GM19468 (cell line): ENCODE measurements around the gene RNF44.
"Not testable (repeated sequence)": the region's sequence is repeated elsewhere in the genome, so short reads cannot be mapped to it uniquely, and the experiment has no call there.

Experiments
- ATAC-seq: cut with Tn5 transposase; IDR thresholded peaks from one replicate; pipeline ENCODE4 v1.9.1; 2021; ENCODE audit warnings: mild to moderate bottlenecking, moderate library complexity, moderate number of reproducible peaks; ENCODE audit not compliant: unreplicated experiment; ENCODE audit errors: extremely low read depth

Gene RNF44

DNA sequence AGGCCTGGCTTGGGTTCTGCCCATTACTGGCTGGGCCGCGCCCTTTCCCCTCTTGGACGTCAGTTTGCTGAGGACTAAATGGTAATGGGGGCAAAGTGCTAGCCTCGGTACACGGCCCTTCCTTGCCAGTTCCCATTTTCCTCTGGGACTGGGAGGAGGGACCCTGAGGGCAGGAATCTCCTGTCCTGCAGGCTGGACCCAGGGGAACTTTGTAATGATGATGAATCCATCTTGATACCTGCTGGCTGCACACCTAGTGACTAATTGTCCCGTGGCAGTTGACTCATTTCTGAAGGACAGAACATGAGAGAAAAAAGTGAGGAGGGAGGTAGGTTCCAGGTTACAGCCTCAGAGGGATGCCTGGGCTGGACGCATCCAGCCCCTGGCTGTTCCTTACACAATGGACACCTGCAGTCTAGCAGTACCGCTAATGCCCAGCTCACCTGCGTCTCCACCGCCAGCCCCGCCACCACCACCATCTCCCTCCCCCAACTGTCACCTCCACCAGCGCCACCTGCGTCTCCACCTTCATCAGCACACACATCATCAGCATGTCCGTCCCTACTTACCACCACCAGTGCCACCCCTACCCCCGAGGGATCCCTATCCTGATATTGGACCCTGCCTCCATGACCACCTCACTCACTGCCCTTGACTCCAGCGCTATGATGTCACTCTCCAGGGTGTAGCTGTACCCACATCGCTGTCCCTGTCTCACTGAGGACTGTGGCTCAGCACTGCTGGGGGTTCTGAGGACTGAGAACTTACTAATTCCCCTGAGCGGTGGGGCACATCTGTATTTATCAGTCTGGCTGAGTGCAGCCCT is 16.3 kb upstream of the RNF44 start:
- ATAC-seq = no peak

DNA sequence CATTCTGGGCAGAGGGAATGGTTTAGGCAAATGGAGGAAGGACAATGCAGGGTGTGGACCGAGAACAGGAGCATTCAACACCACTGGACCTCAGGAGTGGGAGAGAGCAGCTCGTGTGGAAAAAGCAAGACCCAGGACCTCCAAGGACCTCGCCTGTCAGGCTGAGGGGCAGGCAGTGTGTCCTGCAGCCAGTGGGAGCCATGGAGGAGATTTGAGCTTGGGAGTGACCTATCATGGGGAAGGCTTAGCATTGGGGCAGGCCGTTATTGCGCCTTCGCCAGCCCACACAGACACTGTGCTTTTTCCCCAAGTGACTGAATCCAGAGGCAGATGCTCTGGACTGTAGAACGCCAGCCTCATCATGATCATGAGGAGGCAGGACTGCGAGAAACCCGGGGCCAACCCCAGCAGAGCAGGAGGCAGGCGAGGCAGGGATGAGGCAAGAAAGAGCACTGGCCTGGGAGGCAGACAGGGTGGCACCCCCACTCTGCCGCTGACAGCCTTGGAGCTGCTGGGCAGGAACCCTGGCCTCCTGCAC is 15.2 kb upstream of the RNF44 start:
- no peak for ATAC-seq

DNA sequence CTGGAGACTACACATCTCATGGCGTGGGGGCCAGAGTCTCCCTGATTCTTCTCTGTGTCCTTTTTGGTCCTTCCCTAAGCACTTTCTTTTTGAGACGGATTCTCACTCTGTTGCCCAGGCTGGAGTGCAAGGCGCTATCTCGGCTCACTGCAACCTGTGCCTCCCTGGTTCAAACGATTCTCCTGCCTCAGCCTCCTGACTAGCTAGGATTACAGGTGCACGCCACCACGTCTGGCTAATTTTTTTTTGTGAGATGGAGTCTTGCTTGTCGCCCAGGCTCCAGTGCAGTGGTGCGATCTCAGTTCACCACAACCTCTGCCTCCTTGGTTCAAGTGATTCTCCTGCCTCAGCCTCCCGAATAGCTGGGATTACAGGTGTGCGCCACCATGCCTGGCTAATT is 13.7 kb upstream of the RNF44 start:
- not testable (repeated sequence) for ATAC-seq

DNA sequence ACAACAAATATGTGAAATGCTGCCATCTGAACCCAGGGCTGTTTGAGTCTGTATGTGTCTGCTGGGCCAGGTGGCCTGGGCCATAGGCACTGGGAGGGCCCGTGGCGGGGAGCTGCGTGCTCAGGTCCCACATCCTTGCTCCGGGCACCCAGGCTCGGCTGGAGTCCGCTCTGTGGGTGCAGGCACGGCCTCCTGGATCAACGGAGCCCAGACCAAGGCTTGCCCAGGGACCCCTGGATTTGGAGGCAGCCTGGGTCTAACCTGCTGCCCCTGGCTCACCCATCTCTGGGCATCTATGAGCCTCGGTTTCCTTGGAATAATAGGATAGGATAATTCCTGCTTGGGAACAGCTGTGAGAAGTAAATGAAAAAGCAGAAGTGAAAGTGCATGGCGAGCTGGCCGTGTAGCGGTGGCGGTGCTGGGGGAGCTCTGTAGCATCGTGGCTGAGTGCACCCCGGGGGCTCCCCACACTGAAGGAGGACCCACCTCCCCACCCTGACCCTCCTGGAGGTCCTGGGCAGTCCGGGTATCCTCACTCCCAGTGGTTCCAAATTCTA is 13.2 kb upstream of the RNF44 start:
- no peak for ATAC-seq

DNA sequence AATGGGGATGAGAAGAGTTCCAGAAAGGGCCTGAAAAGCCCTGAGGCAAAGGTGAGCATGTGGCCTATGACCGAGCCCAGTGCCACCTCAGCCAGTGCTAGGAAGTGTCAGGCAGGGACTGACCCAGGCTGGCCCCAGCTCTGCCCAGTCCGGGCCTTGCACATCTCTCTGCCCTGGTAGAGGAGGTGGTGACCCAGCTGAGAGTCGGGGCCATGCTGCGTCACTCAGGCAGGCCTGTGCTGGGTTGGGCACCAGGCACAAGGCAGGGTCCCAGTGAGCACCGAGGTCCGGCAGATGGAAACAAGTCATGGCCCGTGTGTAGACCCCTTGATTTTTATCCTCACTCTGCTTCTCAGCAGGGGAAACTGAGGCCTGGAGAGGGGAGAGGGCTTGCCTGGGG is 12.7 kb upstream of the RNF44 start:
- ATAC-seq = no peak

DNA sequence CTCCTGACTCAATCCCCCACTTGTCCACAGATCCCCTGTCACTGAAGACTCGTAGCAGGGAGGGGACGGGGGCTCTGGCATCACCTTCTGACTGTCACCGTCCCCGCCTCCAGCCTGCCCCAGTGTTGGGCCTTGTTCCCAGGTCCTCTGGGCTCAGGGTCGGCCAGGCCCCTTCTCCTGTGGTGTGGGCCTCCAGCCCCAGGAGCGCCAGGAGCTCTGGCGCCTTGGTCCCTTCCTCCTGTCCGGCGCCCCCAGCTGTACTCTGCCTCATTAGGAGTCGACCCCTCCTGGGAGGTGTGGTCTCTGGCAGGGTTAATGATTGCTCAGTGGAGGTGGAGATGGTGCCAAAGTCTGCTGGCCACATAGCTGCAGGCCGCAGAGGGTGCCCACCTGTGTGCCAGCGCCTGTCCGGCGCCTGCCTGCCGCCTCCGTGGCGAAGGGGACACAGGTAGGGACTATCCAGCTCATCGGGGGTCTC is 11.8 kb upstream of the RNF44 start, which contains the start of gene CDHR2:
TSS of gene CDHR2 (plus strand) at position 376 of the 478 bp plus-strand sequence. CDS start 16,011 bp downstream, outside the sequence.
- ATAC-seq = no peak

DNA sequence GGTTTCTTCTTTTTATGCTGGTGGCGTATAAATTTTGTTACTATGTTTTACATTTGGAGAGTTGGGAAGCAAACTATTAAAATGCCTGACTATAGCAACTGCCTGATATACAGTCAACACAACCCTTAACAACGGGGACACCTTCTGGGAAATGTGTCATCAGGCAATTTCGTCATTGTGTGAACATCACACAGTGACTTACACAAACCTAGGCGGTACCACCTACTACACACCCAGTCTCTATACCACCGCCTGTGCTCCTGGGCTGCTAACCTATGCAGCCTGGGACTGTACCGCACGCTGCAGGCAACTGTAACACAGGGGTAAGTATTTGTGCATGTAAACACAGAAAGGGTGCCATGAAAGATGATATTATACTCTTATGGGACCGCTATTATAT is 10.6 kb upstream of the RNF44 start:
- ATAC-seq = no peak

DNA sequence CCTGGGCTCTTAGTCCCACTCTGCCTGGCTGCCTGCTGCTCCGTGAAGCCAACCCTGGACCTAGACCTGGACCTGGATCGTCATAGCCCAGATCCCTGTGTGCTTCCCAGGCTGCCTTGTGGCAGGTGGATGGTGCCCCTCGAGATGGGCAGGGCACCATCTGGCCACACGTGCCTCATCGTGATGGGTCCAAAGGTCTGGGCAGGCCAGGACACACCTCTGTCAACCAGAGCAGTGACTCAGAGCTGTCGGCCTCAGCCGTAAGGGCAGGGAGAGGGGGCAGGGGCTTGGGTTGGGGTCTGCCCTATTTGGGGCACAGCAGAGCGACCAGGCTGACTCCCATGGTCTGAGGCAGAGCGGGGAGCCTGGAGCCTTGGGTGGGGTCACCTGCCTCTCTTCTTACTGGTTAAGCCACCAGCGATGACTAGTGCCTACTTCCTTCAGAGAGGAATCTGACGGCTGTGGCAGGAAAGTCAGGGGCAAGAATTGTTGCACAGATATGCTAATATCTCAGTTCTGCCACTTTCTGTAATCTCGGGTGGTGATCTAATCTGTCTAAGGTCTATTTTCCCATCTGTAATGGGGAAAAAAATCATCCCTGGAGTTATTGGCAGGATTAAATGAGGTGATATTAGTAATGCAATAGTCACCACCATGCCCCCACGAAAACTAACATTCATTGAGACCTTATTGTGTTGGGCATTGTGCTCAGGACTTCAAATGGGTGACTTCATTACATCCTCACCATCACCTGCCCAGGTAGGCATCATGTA is 8.7 kb upstream of the RNF44 start:
- no peak for ATAC-seq

DNA sequence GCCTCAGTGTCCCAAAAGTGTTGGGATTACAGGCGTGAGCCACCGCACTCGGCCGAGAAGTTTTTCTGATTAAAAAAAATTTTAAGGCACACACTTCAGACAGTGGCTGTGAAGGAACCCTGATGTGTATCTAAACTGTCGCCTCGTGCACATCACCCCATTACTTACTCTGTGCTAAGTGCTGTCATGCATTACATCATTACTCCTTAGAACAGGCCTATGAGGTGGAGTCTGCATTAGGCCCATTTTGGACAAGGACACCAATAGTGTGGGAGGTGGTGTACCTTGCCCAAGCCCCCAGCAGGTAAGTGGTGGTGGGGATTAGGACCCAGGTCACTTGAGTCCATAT is 8.2 kb upstream of the RNF44 start:
- ATAC-seq = no peak

DNA sequence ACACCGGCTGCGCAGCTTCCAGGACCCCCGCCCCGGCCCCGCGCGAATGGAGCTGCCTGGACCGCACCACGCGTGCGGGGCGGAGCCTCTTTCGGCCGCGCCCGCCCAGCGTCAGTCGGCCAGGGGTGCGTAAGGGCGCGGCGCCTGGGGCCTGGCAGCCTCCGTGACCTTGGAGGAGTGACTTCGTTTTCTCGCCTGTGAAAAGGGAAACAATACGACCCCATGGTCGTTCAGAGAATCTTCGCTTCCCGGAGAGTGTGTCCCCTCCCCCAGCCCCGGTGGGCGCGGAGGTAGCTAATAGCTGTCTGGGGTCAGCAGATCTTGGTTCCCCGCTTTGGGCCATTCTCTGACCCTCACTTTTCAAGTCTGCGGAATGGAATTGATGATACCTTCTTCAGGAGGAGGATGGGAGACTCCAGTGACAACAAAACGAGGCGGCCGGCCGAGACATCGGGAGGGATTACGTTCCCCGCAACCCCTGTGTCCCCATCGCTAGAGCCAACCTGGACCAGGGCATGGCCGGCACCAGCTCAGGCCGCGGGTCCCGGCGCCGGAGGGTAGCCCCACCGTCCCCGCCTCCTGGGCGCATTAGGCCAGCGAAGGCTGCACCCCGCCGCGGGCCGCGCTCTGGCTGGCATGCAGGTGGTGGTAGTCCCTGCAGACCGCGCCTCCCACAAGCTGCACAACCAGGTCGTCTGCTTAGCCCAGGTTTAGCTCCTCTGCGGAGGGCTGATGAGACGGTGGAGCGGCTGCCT is 6.4 kb upstream of the RNF44 start:
- no peak for ATAC-seq

DNA sequence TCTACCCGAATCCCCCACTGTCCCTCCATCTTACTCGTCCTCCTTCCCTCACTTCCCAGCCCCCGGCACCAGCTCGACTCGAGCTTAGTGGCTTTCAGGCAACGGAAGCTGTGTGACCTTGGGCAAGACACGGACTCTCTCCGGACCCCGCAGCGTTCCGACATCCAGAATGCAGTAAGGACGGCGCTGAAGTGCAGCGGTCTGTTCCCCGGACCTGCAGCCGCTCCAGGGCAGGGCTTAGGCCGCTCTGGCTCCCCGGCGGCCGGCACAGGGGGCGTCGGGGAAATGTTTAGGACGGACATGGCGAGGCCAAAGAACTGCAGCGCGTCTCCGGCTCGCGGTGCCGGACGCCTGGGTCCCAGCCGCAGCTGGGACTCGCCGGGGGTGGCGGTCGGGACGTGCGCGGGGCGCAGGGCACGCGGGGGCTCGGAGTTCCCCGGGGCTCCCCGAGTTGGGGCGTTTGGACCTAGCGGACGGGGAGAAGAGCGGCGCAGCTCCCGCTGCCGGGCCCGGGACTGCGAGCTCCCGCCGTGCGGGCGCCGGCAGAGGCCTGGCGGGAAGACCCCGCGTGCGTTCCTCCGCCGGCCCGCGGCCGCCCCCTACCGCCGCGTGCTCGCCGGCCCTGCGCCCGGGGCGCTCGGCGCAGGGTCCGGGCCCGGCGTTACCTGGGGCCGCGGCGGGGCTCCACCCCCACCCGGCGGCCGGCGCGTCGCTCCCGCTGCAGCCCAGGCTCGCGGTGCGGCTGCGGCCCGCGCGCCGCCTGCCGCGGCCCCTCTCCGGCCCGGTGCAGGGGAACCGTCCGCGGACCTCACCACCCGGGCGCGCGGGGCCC is 5.6 kb upstream of the RNF44 start:
- no peak for ATAC-seq

DNA sequence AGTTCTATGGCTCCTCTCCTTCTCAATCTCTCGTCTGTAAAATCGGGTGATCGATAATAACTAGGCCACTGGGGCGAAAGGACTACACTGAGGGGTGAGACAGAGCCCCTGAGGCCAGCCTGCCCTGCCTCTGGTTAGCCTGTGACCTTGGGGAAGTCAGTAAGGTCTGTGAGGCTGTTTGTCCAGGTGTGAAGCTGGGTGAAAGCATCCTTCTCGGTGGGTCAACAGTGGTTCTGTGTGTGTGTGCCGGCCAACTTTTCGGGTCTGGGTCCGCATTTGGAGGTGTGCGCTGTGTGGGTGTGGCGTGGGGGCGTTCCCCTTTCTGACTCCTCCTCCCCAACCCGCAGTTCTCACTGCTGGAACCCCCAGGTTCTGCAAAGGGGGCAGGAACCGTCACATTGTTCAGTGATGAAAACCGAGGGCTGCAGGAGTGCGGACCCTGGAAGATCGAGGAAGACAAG is 5.0 kb upstream of the RNF44 start:
- ATAC-seq = no peak

DNA sequence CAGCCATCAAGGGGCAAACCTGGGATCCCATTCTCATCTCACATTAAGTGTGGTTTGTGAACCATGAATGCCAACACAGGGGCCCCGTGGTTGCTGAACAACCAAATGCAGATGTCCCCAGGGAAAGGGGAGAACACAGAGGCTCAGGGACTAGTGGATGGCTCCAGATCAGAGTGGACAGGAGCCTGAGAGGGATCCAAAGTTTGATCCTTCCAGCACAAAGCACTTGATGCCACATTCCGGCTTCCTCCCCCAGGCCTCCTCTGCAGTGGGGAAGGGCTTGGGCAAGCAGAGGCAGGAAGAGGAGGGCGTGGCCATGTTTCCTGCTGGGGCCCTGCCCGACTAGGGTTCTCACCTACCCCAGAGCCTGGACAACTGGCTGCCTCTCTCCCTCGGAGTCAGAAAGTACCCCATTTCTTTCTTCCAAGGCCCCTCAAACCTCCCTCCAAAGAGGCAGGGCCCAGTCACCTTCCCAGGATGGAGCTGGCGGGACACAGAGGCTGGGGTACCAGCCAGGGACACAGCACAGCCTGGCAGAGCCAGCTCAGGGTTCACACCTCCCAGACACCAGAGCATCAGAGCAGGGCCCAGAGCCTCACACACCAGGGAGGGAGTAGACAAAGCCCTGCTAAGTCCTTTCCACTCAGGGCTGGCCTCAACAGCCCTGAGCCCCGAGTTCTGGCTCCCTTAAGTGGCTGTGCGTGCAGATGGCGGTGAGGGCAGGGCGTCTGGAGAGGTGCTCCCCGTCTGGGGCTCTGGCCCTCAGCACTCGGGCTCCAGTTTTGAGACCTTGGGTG is 4.3 kb upstream of the RNF44 start:
- no peak for ATAC-seq

DNA sequence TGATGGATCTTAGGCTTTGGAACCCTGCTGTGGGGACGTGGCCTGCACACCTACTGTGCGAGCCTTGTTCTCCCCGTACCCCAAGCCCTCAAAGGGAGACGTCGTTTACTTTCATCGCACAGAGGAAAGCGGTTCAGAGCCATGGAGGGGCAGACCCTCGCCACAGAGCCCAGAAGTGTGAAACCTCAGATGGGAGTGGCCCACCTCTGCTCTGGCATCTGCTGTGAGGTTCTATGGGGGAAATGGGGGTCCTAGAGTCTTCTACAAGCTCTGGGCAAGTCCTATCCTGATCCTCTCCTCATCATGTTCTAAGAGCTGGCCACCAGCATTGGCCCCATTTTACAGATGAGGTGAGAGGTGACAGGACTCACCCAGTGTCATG is 3.7 kb upstream of the RNF44 start:
- ATAC-seq = no peak

DNA sequence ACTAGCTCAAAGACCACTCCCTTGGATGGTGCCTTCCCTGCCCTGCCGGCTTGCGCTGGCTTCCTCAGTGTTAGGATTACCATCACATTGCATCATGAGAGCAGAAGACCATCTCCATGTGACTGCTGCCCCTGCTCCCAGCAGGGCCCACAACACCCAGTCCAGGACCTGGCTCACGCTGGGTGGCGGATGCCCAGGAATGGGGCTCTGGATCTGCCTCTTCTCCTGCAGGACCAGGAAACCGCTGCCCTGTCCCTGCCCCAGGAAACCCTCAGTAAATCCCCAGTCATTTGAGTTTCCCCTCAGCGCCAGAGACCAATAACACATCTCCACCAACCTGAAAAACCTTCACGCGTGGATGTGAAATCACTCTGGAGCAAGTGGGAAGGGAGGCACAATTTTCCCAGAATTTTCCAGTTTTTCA is 3.3 kb upstream of the RNF44 start:
- ATAC-seq = no peak

DNA sequence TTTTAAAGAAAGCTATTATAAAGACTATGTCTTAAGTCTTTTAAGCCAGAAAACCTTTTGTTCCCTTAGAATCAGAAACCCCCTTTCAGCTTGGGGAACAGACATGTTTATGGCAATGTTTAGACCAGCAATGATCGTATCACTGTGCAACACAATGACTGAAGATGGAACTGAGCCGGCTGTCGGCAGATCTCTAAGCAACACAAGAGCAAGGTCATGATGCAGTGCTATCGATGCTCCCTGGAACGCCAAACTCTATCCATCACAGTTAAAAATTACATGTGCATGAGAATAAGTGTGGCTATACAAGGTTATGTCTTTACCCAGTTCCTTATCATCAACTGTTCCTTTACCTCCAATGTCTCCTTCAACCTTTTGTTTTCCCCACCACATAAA is 1.8 kb upstream of the RNF44 start:
- no peak for ATAC-seq

DNA sequence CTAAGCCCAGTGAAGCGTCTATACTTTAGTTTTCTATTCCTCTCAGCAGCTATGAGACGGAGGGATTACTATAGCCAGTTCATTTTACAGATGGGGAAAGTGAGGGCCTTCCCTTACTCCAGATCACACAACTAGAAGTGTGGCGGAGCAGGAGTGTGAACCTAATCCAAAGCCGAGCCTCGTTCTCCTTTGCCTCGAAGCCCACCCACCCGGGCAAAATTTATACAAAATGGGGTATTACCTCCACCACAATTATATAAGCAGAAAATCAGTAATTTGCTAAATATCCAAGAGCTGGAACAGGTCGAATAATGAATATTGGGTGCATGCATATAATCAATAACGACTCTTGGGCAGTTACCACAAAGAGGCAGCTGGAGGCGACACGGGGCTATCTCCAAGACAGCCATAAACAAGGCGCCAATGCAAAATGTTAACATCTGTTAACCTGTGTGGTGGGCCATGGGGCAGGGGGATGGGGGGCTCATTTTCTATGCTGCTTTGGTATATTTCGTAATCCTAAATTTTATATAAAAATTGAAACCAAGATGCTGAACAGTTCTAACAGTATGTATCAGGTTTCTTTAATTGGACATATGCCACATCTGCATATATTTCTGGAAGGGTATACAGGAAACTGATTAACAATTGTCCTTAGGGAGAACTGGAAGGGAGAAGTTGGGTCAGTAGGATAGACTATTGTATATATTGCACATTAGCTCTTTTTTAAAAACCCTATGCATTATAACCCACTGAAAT is 1.2 kb upstream of the RNF44 start:
- no peak for ATAC-seq
